ENCODE results near the gene NETO2.
"Not testable (repeated sequence)": the region's sequence is repeated elsewhere in the genome, so short reads cannot be mapped to it uniquely, and the experiment has no call there.

The NETO2 gene

DNA sequence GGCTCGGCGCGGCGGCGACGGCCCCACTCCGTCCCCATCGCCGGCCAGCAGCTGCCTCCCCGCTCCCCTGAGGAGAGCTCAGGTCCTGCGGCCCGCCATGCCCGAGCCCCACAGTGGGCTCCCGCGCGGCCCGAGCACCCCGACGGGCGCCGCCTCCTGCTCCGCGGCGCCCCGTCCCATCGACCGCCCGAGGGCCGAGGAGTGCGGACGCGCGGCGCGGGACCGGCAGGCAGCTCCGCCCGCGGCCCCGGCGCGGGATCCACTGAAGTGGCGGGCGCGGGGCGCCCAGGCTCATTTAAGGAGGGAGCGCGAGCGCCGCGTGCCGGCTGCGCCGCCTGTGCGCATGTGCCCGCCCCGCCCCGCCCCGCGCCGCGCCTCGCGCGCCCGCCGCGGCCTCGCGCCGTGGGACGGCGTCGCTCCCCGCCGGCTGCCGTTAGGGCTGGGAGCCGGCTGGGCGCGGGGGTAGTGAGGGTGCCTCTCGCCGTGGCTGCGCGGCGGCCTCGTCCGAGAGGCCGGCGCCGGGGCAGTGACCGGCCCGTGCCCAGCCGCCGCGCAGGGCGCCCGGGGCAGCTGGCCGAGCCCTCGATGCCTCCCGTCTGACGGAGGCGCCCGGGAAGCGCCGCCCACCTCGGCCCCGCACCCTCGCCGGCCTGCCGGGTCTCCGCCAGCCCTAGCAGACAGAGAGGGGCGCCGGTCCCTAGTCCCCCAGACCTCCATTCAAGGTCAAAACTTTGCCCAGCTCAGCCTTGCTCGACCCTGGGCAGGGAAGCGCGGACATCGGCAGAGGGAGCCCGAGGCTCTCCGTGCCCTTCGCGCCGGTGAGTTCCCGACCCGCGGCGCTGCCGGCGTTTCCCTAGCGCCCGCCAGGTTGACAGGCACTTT lies at the start of gene NETO2:
TSS of gene NETO2 (minus strand) at position 269 of the 882 bp plus-strand sequence. CDS start 333 bp downstream, outside the sequence.
- peak; percentile 80 for FAIRE-seq
- DNase-seq (ENCODE audit: insufficient read length, low spot score): peak; percentile 60

DNA sequence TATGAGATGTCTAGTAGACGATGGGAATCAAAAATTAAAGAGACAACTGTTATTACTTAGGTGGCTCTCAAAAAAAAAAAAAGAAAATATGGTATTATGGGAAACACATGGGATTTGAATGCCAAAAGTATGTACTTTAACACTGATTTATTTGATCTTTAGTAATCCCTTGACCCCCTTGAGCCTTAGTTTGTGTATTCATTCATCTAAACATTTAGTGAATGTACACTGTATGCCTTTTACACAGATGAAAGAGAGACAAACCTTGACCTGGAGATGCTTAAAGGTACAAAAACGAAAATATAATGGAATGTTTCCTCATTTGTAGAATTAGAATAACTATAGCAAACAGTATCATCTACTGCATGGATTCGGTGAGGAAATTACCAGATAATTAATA lies 38.6 kb upstream of the NETO2 start:
- no peak for DNase-seq (ENCODE audit: insufficient read length, low spot score)
- FAIRE-seq: no peak

GRCh38 chr16:47181066-47181465 lies 37.3 kb upstream of the NETO2 start:
- FAIRE-seq; DNase-seq (ENCODE audit: insufficient read length, low spot score): not testable (repeated sequence)

GRCh38 chr16:47180073-47180472 lies 36.3 kb upstream of the NETO2 start:
- DNase-seq (ENCODE audit: insufficient read length, low spot score) (no peak), FAIRE-seq (no peak)

DNA sequence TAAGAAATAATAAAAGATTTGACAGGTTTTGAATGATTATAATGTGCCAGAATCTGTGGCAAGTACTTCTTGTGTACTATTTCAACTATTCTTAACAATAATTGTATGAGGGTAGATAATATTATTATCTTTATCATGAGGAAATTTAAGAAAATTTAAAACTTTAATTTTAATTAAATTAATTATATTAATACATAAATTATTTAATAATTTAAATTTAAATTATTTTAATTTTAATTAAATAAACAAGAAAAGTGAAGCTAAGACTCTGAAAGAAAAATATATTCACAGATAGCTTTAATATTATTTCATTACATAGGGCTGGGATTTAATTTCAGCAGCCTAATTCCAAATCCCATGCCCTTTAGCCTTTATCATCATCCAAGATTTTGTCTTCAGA lies 31.4 kb upstream of the NETO2 start:
- no peak for DNase-seq (ENCODE audit: insufficient read length, low spot score)
- no peak for FAIRE-seq

GRCh38 chr16:47162670-47163420 lies 19.1 kb upstream of the NETO2 start:
- FAIRE-seq (no peak), DNase-seq (ENCODE audit: insufficient read length, low spot score) (no peak)

DNA sequence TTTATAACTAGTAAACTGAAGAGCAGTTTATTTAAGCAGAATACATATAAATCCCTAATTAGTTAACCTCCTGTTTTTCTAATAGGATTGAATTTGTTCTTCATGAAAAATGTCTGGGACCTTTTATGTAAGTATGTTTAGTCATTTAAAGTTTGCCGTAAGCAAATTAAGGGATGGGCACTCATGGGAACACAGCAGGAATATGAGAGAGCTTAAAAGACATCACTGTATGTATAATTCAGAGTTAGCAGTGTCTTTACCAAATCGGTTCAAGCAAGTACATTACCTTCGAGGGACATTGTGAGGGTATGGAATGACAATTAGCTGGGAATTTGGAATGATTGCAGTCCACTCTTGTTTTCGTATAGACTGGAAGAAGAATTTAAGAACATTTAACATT lies 17.7 kb upstream of the NETO2 start:
- FAIRE-seq (no peak), DNase-seq (ENCODE audit: insufficient read length, low spot score) (no peak)

- FAIRE-seq (no peak), DNase-seq (ENCODE audit: insufficient read length, low spot score) (no peak)
Observed at GRCh38 chr16:47160422-47160821, 16.7 kb upstream of the NETO2 start.

DNA sequence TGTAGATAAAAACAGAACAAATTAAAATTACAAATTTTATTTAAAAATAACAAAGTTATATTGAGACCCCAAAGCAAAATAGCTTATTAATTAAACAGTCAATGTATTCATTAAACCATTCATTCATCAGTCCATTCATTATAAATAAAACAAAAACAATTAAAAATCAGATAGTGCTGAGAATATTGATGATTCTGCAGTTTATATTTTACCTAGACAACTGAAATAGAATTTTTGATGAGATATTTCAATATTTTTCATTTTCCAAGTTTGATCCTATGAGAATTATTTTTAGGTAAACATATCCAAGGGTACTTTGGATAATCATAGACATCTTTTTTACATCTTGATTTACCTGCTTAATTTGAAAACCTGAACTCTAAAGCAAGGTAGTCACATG lies 15.2 kb upstream of the NETO2 start:
- DNase-seq (ENCODE audit: insufficient read length, low spot score) (no peak), FAIRE-seq (no peak)

DNA sequence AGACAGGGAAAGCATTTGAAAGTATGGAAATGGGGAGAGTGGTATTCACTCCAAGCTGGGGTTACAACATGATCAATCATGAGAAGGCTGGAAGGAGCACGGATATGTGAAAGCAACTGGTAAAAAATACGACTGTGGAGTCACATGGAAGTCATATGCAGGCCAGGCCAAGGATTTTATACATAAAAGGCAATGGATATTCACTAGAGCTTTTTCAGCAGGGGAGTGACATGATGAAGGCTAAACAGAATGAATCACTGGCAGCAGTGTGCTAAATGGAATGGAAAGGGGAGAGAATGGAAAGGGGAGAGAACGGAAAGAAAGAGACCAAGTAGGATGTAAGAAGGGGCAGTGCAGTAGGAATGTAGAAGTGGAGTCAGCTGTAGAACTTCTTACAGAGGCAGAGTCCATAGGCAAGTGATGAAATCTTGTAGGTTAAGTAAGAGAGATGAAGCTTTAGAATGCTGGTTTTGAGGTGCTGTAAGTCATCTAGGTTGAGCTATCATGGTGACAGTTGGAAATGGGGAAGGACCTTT lies 13.0 kb upstream of the NETO2 start:
- DNase-seq (ENCODE audit: insufficient read length, low spot score): no peak
- no peak for FAIRE-seq

DNA sequence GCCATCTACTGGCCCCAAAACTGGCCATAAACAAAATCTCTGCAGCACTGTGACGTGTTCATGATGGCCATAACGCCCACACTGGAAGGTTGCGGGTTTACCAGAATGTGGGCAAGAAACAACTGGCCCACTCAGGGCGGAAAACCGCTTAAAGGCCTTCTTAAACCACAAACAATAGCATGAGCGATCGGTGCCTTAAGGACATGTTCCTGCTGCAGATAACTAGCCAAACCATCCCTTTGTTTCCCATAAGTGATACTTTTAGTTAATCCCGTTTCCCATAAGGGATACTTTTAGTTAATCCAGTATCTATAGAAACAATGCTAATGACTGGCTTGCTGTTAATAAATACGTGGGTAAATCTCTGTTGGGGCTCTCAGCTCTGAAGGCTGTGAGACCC lies 8.8 kb upstream of the NETO2 start:
- DNase-seq (ENCODE audit: insufficient read length, low spot score); FAIRE-seq: not testable (repeated sequence)

- FAIRE-seq (no peak), DNase-seq (ENCODE audit: insufficient read length, low spot score) (no peak)
Observed at GRCh38 chr16:47150067-47150466, 6.3 kb upstream of the NETO2 start.

DNA sequence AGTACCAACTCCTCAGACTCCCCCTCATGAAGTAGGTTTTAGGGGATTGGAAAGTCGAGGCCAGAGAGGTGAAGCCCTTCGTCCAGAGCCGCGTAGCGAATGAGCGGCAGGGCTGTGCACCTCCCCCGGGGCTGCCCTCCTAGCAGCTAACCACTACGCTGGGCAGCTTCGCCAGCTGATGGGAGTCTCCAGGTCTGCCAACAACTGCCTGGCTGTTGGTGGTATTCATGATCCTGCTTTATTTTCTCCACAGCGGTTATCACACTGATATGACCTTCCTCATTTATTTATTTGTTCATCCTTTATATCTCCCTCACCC lies 773 bp upstream of the NETO2 start:
- no peak for DNase-seq (ENCODE audit: insufficient read length, low spot score)
- no peak for FAIRE-seq

DNA sequence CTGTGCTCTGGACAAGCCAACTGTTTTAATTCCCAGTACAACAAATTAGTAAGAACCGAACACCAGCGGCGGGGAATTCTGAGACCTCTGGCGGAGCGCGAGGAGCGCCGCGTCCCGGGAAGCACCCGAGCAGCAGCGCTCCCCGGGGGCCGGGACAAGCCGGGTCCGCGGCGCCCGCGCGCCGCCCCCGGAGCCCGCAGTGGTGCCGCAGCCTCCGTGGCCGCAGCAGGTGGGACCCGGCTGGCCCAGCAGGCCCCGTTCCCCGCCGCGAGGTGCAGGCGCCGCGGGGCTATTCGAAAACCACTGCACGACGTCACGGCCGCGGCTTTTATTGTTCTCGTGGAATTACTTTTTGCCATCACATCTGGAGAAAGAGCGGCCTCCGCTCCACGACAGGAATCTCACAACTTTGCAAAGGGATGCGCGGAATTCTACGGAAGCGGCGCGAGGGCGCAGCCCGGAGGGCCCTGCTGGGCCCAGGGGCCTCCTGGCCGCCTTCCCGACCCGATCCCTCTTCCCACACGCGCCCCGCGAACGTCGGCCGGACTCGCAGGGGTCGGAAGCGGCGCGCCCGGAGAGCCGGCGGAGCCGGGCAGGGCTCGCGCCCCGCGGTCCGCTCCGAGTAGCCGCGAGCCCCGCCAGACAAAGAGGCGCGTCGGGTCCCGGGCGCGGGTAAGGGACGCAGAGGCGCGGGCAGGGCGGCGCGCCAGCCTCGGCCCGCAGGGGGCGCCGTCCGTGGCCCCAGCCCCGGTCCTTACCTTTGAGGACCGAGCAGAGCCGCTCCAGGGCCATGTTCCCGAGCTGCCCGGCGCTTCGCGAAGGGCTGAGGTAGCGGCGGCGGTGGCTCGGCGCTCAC lies 696 bp downstream of the NETO2 start:
- no peak for FAIRE-seq

GRCh38 chr16:47142486-47142820 lies 1.3 kb downstream of the NETO2 start:
- DNase-seq (ENCODE audit: insufficient read length, low spot score) (no peak), FAIRE-seq (no peak)

More for the DNA sequence above, 696 bp downstream of the NETO2 start:
- peak; percentile 85 for DNase-seq (ENCODE audit: insufficient read length, low spot score)

GRCh38 chr16:47141773-47142485 lies 1.8 kb downstream of the NETO2 start:
- DNase-seq (ENCODE audit: insufficient read length, low spot score): peak; percentile 66
- peak; percentile 99 for FAIRE-seq

DNA sequence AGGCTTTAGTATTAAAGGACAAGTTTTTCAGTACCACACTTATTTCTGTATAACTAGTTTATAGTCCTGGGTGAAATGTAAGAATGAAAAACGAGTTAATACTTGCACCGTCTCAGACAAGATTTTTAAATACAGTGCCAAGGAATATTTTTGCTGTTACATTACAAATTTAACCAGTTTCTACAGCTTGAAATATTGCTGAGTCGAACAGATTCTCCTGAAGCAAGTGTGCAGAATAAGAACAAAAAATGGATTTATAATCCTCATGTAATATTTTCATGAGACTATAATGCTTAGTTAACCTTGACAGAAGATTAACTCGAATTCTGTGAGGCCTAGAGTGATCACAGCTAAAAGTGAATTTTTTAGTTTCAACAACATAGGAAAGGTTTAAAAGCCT lies 3.1 kb downstream of the NETO2 start:
- DNase-seq (ENCODE audit: insufficient read length, low spot score) (no peak), FAIRE-seq (no peak)

DNA sequence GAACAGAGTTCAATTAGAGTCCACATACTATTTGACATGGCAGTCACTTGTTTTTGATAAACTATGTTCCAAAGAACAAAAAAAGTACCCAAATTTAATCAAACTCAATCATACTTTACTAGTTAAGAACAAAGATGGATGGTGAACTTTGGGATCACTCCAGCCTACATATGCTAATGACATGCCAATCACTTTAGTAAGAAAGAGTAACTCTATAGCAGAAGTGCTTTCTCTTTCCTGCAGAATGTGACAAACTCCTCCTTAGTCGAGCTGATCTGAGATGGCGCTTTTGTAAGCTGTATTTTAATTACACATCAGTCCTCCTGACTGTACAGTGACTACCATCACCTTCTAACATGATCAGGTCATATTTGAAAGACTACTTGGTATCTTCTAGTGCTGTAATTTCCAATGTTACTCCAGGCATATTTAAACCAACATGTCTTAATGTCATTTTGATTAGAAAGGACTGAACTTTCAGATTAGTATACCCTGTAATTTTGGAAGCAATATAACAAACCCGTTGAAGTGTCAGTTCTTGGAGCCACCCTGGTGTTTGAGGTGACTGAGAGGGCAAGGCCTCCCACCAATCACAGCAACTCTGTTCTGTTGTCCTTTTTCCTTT lies 4.1 kb downstream of the NETO2 start:
- FAIRE-seq (no peak), DNase-seq (ENCODE audit: insufficient read length, low spot score) (no peak)

GRCh38 chr16:47137925-47138324 lies 5.8 kb downstream of the NETO2 start:
- DNase-seq (ENCODE audit: insufficient read length, low spot score); FAIRE-seq: not testable (repeated sequence)

All from GM19239 (cell line).